Sigmoid colon (tissue), 7 donors: ENCODE measurements around the gene FXYD3. TPM values are rescaled to one million over a fixed set of nuclear protein-coding genes. Genes with fewer than 3 reads are reported as not detected.

Source experiments
- DNase-seq: peaks from one replicate; pipeline ENCODE4 v3.0.0-alpha.2; 2019
- H3K27ac ChIP-seq, 4 donors: fragments of 200-600 bp; sonication (generic); one replicate each; pipeline ENCODE4 v1.5.1; 2016 to 2019; ENCODE audit warnings: mild to moderate bottlenecking in 1 of 4
- H3K27me3 ChIP-seq, 3 donors: fragments of 200-600 bp; sonication (generic); one replicate each; pipeline ENCODE4 v1.5.1; 2019; ENCODE audit warnings: mild to moderate bottlenecking in 1 of 3
- H3K36me3 ChIP-seq, 4 donors: fragments of 200-600 bp; sonication (generic); one replicate each; pipeline ENCODE4 v1.5.1; 2016 to 2019
- H3K4me1 ChIP-seq, 4 donors: fragments of 200-600 bp; sonication (generic); one replicate each; pipeline ENCODE4 v1.5.1; 2017 to 2019
- H3K4me3 ChIP-seq, 4 donors: fragments of 200-600 bp; sonication (generic); one replicate each; pipeline ENCODE4 v1.5.1; 2017 to 2019; ENCODE audit warnings: mild to moderate bottlenecking in 2 of 4, moderate library complexity in 1 of 4
- H3K9me3 ChIP-seq, 4 donors: fragments of 200-600 bp in 3 of 4; sonication (generic) in 3 of 4; one replicate each; pipeline versions ENCODE4 v1.5.1 to v1.6.1; 2013 to 2019
- EP300 ChIP-seq, 4 donors: sonication (generic); formaldehyde crosslinking; IDR thresholded peaks; one replicate each; pipeline ENCODE4 v1.6.1; 2017; ENCODE audit warnings: antibody characterized with exemption in 4 of 4
- POLR2A ChIP-seq, 2 donors: fragments of 450-650 bp; IDR thresholded peaks; one replicate each; pipeline ENCODE4 v1.6.1; 2016; ENCODE audit warnings: antibody characterized with exemption in 2 of 2, mild to moderate bottlenecking in 2 of 2, moderate library complexity in 2 of 2
- POLR2AphosphoS5 ChIP-seq, 4 donors: sonication (generic); formaldehyde crosslinking; IDR thresholded peaks; one replicate each; pipeline ENCODE4 v1.6.1; 2017; ENCODE audit warnings: antibody characterized with exemption in 4 of 4
- WGBS, 2 donors: extraction: QIAGEN DNeasy Blood & Tissue Kit; methylation state at CpG; one replicate each; pipeline ENCODE4 v1.1.7; 2013; 5-methylcytosine and 5-hydroxymethylcytosine counted together
- intact Hi-C: fragments of 100-400 bp; cut with DNase I; formaldehyde crosslinking; loops from one replicate; pipeline ENCODE4 v1.15.1; 2023
- polyA plus RNA-seq, 3 donors: library from polyadenylated mRNA; stranded (reverse); fragments of 200-250 nt; gene quantifications; one replicate each; pipeline ENCODE4 v1.2.3, GENCODE V29; 2013
- total RNA-seq, 4 donors: library from RNA; depleted of rRNA; stranded (reverse); fragments of >200 nt; gene quantifications; one replicate each; pipeline ENCODE4 v1.1.0, GENCODE V29; 2016
- TF ChIP-seq, protein P1 (sequence below), 4 experiments: fragments of 450-650 bp in 3 of 4; fragments of 200-600 bp in 1 of 4; IDR thresholded peaks; one replicate each; pipeline ENCODE4 v1.5.1; 2016 to 2019; ENCODE audit warnings: antibody characterized with exemption in 4 of 4, mild to moderate bottlenecking in 3 of 4, moderate library complexity in 2 of 4
- donor health status: healthy with polysubstance abuse.
- donor health status: Bipolar disorder and iron deficiency.
- donor health status: healthy.

The FXYD3 gene
- total and polyA plus RNA-seq, 7 donors, result 3.7 to 3,333 (median 15.3) TPM

DNA sequence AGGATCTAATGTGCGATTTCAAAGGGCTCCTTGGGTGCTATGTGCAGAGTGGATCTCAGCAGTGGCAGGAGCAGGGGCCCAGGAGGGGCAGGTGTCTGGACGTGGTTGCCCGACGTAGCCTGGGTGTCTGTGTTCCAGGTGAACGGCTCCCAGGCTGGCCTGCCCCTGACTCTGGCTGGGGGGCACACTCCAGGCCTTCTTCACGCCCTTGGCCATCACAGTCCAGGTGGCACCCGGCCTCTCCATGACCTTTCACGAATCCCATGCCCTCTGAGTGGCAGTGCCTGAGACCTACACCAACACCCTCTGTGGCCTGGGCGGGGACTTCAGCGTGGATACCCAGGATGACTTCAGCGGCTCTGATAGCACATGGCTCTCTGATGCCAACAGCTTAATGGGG lies 11.3 kb upstream of the FXYD3 start:
- H3K27me3 ChIP-seq, result no peaks in the 10 kb centered on the region
- no peaks in the 10 kb centered on the region for H3K9me3 ChIP-seq
- H3K36me3 ChIP-seq, result no peaks in the 10 kb centered on the region
- DNase-seq, result no peak
- WGBS, 2 donors, result 82 to 89% methylated on average over 11 of the region's 11 CpGs
- H3K27ac ChIP-seq, result no peak overlapping the region
- H3K4me1 ChIP-seq, result no peaks in the 10 kb centered on the region
- H3K4me3 ChIP-seq, result no peak overlapping the region
- TF ChIP-seq, protein P1, sequence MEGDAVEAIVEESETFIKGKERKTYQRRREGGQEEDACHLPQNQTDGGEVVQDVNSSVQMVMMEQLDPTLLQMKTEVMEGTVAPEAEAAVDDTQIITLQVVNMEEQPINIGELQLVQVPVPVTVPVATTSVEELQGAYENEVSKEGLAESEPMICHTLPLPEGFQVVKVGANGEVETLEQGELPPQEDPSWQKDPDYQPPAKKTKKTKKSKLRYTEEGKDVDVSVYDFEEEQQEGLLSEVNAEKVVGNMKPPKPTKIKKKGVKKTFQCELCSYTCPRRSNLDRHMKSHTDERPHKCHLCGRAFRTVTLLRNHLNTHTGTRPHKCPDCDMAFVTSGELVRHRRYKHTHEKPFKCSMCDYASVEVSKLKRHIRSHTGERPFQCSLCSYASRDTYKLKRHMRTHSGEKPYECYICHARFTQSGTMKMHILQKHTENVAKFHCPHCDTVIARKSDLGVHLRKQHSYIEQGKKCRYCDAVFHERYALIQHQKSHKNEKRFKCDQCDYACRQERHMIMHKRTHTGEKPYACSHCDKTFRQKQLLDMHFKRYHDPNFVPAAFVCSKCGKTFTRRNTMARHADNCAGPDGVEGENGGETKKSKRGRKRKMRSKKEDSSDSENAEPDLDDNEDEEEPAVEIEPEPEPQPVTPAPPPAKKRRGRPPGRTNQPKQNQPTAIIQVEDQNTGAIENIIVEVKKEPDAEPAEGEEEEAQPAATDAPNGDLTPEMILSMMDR (IDR thresholded peaks at IDR 0.05), result no peak
- no peak for TF ChIP-seq POLR2AphosphoS5 (IDR thresholded peaks at IDR 0.05)
- no peak for TF ChIP-seq POLR2A (IDR thresholded peaks at IDR 0.05)
- TF ChIP-seq EP300 (IDR thresholded peaks at IDR 0.05), result no peak
- intact Hi-C loops, result no loop called here

DNA sequence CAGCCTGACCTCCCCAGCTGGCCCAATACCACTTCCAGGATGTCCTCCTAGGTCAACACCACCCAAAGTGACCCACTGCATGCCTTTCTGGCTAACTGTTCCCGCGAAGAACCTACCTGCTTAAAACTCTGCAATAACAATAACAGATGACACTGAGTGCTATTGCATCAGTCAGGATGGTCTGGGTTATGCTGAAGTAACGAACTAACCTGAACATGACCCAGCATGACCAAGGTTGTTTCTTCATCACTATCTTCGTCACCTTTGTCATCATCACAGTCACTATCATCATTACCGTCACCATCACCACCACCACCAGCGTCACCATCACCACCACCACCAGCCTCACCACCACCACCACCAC lies 10.6 kb upstream of the FXYD3 start:
- TF ChIP-seq POLR2A (IDR thresholded peaks at IDR 0.05), result no peak
- no peak for TF ChIP-seq EP300 (IDR thresholded peaks at IDR 0.05)
- TF ChIP-seq, protein P1 (IDR thresholded peaks at IDR 0.05), result no peak
- TF ChIP-seq POLR2AphosphoS5 (IDR thresholded peaks at IDR 0.05), result no peak
- 95% methylated on average over 6 of the region's 6 CpGs for WGBS, 2 donors

GRCh38 chr19:35105411-35106290 lies 10.0 kb upstream of the FXYD3 start:
- no peaks in the 10 kb centered on the region for H3K4me1 ChIP-seq
- no peak overlapping the region for H3K4me3 ChIP-seq
- no peaks in the 10 kb centered on the region for H3K36me3 ChIP-seq
- H3K9me3 ChIP-seq, result no peaks in the 10 kb centered on the region
- intact Hi-C loops, result no loop called here
- no peaks in the 10 kb centered on the region for H3K27me3 ChIP-seq
- WGBS, 2 donors, result 82 to 88% methylated on average over 30 of the region's 30 CpGs
- TF ChIP-seq EP300 (IDR thresholded peaks at IDR 0.05) (no peak), POLR2A (IDR thresholded peaks at IDR 0.05) (no peak), POLR2AphosphoS5 (IDR thresholded peaks at IDR 0.05) (no peak)
- TF ChIP-seq, protein P1 (IDR thresholded peaks at IDR 0.05), result no peak
- no peak for DNase-seq
- peak overlapping the region in 3 of 4 donors; percentile 25 to 44 (median 33) for H3K27ac ChIP-seq

More for the DNA sequence above, 10.6 kb upstream of the FXYD3 start:
- intact Hi-C loops, result no loop called here
- Histone ChIP-seq H3K27ac (no peak overlapping the region), H3K4me1 (no peaks in the 10 kb centered on the region), H3K4me3 (no peak overlapping the region), H3K36me3 (no peaks in the 10 kb centered on the region), H3K27me3 (no peaks in the 10 kb centered on the region), H3K9me3 (no peaks in the 10 kb centered on the region)
- no peak for DNase-seq

GRCh38 chr19:35106291-35106583 lies 9.4 kb upstream of the FXYD3 start:
- Histone ChIP-seq H3K27me3 (no peaks in the 10 kb centered on the region), H3K4me3 (no peak overlapping the region), H3K27ac (peak overlapping the region in 3 of 4 donors; percentile 25 to 44 (median 33)), H3K9me3 (no peaks in the 10 kb centered on the region), H3K4me1 (no peaks in the 10 kb centered on the region), H3K36me3 (no peaks in the 10 kb centered on the region)
- DNase-seq, result no peak
- TF ChIP-seq, protein P1 (IDR thresholded peaks at IDR 0.05), result no peak
- no peak for TF ChIP-seq POLR2AphosphoS5 (IDR thresholded peaks at IDR 0.05)
- TF ChIP-seq EP300 (IDR thresholded peaks at IDR 0.05), result no peak
- 85 to 93% methylated on average over 9 of the region's 9 CpGs for WGBS, 2 donors
- intact Hi-C loops, result no loop called here
